Measurements from ENCODE around the gene DENND1A.

DNA sequence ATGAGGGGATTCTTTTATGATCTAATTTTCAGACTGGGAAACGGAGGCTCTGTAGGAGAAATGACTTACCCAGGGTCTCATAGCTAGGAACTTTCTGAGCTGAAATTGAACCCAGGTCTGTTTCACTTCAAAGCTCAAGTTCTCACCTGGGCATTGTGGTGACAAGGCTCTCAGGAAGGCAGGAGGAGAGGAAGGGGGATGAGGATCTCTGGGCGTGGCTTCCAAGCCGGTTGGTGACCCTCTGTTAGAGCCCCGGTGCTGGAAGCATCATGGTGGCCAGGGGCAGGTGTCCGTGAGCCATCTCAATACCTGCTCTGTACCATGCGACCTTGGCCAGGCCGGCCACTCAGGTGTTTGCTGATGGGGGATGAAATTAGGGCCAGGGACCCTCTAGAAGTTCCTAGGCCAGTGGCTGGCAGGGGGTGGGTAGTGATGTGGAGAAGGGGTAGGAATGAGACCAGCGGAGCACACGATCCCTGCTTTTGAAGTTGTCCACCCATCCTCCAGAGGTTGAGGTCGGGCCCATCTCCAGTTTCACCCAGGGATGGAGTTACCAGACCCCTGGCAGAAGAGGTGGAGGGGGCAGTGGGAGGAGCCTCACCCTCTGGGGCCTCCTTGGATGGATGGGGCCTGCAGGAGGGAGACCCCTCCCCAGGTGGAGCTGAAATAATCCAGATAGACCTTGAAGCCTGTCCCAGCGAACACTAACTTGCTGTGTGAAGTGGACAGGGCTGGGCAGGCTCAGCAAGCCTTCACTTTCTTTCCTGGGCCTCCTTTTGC lies 568.0 kb downstream of the DENND1A start:
- TF ChIP-seq SUZ12 (IDR thresholded peaks at IDR 0.05; ENCODE audit: extremely low read depth, insufficient read depth, insufficient read length): no peak
- TF ChIP-seq ZNF274 (IDR thresholded peaks at IDR 0.05; ENCODE audit: low read depth, low read length): no peak

Measured in NT2/D1 (cell line).